ENCODE measurements around the gene FGF2.

- TF ChIP-seq SIN3A (IDR thresholded peaks at IDR 0.05; ENCODE audit: borderline replicate concordance, insufficient read depth, low read length) = no peak
- no peak for TF ChIP-seq REST (IDR thresholded peaks at IDR 0.05; ENCODE audit: insufficient read depth in 1 of 2, low read depth in 2 of 2, low read length in 2 of 2)
- no peak for TF ChIP-seq POLR2AphosphoS5 (IDR thresholded peaks at IDR 0.05; ENCODE audit: low read depth, low read length)
Observed at GRCh38 chr4:122833999-122834398, 7.4 kb downstream of the FGF2 start.

Measured in PFSK-1 (cell line).